UCSD-AML1 (cell line): Measurements from ENCODE around the gene NLRP1.

Experiments used
- DNase-seq: peaks from one replicate; lab custom pipeline; 2025; ENCODE audit not compliant: unreplicated experiment; lab: John Stamatoyannopoulos, UW

NLRP1 gene

DNA sequence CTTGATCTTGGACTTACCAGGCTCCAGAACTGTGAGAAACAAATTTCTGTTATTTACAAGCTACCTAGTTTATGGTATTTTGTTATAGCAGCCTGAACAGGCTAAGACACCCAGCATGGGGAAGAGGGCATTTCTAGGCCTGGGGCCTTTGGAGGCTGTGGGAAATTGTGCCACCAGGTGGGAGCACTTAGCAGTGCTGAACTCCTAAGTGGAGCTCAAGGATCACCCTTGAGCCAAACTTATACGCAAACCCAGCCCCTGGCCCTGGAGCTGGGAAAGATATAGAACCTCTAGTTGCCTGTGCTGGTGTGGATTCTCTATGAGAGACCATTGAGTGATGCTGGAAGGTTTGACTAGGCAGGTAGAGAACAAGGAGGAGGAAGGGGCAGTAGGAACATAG is 61.8 kb downstream of the NLRP1 start:
- DNase-seq: no peak

DNA sequence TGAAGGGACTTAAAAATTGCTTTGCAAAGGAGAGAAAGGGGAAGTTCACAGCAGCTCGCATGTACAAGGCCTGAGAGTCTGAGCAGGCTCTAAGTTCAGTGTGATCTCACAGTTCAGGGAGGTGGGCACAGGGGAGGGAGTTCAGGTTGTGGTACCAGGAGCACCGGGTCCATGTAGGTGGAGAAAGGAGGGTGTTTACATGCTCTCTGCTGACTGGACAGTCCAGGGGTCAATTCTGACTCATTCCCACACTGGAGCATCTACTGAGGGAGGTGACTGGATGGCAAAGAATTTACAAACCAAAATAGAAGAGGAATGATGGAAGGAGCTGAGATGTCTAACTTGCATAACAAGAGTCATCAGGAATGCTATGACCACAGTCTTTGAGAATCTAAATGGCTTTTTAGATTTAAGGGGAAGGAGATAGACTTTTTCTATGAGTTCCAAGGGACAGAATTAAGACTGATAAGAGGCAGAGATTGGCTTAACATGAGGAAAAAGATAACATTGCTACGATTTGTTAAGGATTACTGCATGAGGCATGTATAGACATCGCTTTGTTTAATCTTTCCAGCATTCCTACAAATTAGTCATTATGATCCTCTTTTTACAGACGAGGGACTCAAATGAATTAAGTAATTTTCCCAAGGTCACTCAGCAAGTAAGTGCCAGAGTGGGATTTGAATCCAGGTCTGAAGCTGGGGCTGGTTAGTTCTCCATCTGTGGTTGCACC is 68.1 kb downstream of the NLRP1 start:
- no peak for DNase-seq

DNA sequence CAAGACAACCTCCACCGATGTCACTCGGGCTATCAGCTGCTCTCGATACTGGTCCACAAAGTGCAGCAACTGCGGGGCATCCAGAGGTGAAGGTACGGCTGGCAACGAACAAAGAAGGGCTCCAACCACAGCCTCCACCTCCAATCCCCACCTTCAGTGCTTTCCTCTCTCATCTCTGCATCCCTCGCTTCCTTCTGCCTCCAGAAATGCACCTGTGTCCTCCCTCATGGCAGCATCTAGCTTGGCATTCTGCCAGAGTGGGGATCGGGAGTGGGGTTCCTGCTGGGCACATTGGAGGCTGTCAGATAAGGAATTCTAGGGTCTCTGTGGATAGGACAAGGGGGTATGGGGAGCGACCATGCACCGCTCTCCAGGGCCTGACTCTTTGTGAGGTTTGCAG is 69.3 kb downstream of the NLRP1 start:
- no peak for DNase-seq

DNA sequence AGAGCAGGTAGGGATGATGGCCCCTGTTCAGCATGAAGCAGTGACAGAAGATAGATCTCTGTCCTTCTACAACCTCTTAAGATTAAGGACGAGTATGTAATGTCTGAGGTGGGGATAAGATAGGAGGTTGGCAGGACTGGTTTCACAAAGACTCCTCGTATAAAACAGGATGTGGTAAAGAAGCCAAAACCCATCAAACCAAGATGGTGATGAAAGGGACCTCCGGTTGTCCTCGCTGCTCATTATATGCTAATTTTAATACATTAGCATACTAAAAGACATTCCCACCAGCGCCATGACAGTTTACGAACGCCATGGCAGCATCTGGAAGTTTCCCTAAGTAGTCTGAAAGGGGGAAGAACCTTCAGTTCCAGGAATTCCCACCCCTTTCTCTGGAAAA is 70.7 kb downstream of the NLRP1 start:
- no peak for DNase-seq

DNA sequence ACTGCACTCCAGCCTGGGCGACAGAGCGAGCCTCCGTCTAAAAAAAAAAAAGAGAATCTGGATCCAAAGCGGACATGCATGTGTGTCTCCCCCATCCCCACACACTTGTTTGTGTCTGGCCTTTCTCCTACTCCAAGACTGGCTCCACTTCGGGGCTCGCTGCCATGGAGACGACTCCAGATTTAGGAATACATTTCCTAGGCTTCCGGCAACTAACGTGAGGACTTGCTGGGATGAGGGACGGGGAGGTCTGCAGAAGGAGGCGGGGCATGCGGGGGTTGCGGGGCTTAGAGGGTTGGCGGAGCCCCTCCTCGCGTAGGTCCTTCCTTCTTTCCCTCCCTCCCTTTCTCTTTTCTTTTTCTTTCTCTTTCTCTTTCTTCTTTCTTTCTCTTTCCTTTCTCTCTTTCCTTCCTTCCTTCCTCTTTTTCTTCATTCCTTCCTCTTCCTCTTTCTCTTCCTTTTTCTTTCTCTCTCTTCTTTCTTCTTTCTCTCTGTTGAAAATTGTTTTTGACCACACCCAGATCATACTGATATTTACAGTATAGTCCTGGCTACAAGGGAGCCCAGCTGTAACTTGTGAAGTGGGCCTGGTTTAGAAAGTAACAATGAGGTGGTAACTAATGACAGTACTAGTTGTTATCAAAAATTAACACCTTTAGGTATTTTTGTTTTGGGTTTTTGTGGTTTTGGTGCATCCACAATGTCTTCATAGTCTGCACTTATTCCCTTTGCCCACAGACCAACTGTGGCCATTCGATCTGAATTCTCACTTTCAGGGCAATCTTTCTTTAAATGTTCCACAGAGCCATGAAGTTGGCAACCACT is 72.7 kb downstream of the NLRP1 start:
- DNase-seq: no peak

DNA sequence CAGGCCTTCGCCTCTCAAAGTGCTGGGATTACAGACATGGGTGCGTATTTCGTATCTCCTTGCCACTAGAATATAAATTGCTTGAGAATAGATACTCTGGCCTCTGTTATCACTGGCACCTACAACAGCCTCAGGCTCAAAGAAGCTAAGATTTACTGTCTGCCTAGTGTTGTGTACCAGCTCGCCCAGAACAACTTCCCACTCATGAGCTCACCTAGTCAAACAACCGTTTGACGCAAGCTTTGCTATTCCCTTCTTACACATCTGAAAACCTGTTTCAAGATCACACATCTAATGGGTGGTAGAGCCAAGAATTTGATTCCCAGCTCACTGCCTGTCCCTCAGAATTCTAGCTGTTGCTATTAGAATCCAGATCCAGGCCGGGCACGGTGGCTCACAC is 73.5 kb downstream of the NLRP1 start:
- DNase-seq: no peak

DNA sequence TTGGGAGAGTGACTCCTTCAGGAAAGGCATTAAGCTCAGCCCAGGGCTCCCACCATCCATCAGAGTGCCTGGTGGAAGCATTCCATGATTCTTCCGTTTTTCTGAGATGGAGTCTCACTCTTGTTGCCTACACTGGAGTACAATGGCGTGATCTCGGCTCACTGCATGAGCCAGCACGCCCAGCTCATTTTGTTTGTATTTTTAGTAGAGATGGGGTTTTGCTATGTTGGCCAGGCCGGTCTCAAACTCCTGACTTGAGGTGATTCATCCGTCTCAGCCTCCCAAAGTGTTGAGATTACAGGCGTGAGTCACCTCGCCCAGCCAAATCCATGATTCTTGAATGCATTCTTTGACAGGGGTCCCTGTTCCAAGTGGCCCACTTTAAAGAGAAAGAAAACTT is 74.8 kb downstream of the NLRP1 start:
- no peak for DNase-seq

DNA sequence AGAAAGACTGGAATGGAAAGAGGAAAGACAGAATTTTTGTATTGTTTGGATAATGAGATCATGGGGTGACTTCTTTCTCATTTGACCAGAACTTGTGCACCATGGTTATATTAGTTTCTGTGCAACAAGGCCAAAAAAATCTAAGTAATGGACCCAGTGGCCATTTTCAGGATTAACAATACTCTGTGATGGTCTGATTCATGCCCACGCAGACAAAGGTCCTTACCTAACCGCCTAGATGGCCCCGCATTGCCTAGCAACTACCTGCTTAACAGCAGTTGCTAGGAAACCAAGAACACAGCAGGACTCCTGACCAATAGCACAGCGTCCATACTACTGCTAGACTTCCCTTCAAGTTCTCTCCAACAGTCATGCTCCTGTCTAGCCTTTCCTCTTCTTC is 75.5 kb downstream of the NLRP1 start:
- no peak for DNase-seq

DNA sequence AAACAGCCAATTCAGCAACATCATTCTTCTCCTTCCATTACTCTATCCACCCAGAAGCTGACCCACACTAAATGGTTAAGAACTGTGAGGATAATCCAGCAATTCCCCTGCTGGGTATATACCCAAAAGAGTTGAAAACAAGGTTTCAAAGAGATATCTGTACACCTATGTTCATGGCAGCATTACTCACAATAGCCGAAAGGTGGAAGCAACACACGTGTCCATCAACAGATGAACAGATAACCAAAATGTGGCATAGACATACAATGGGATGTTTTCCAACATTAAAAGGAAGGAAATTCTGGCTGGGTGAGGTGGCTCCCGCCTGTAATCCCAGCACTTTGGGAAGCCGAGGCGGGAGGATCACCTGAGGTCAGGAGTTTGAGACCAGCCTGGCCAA is 78.0 kb downstream of the NLRP1 start:
- DNase-seq: no peak

DNA sequence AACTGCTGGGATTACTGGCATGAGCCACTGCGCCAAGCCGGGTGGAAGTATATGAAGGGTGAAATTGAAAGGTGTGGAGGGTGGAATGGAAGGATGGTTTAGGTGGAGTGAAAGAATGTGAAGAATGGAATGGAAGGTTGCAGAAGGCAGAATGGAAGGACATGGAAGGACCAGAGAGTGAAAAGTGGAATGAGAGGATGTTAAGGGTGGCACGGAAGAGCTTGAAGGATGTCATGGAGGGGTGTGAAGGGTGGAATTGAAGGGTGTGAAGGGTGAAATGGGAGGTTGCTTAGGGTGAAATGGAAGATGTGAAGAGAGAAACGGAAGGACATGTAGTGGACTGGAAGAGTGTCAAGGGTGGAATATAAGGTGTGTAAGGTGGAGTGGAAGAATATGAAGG is 81.8 kb downstream of the NLRP1 start:
- DNase-seq: no peak

DNA sequence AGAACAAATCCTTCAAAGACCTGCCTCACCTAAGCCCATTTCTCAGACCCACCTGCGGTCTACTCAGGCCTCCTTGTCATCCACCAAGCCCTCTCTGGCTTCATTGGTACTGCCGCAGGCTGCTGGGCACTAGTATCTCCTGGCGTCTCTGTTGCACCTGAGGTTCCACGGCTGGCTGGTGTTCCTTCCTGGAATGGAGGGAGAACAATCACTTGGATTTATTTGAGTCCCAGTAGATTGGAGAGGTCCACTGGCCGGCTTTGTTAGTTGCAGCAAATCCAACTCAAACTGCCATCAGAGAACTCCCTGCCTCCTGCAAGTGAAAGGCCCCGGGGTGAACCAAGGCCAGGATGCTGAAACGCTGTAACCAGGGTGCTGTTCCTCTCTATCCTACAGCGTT is 82.6 kb downstream of the NLRP1 start:
- no peak for DNase-seq

DNA sequence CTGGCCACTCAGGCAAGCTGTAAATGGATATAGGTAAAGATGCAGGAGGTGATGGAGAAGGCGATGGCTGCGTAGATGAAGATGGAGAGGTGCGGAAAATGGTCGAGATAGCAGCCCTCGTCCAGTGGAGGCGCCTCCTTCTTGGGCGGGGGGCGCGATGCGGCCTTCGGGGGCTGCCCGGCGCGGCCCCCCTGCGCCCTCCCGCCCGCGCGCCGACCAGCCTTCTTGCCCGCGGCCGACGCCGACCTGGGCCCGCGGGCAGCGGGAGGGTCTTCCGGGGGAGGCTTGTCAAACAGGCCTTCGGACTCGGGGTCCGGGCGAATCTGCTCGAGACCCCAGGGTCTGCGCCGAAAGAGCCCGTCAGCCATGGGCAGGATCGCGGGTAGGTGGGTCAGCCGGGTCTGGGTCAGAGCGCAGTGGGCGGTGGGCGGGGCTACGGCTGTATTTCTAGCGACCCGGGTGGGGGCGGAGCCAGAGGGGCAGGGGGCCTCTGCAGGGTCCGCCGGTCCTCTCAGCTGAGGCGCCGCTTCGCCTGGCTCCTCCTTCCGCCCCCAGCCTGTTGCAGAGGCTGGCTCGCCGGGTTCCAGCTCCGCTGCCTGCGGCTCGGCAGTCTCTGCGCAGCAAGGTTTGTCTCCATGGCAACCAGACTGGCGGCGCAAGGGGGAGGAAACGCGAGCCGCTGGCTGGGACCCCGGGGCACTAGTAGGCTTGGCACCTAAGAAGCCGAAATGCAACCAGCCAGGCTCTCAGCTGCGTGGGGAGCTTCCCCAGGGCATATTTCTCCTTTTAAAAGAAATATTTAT is 83.5 kb downstream of the NLRP1 start:
- no peak for DNase-seq

DNA sequence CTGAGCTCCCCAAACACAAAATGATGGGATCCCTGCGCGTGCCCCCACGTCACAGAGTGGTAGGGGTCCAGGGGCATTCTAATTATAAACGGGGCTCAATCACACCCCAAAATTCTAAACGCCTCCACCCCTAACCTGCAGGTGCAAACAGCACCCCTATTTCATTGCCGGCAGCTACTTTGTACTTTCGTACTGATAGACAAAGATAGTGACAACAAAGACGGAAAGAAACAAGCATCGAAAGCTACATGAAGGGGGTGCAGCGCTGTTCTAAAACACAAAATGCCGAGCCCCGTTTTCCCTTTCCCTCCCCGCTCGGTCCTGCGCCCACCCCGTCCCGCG is 84.1 kb downstream of the NLRP1 start:
- no peak for DNase-seq

DNA sequence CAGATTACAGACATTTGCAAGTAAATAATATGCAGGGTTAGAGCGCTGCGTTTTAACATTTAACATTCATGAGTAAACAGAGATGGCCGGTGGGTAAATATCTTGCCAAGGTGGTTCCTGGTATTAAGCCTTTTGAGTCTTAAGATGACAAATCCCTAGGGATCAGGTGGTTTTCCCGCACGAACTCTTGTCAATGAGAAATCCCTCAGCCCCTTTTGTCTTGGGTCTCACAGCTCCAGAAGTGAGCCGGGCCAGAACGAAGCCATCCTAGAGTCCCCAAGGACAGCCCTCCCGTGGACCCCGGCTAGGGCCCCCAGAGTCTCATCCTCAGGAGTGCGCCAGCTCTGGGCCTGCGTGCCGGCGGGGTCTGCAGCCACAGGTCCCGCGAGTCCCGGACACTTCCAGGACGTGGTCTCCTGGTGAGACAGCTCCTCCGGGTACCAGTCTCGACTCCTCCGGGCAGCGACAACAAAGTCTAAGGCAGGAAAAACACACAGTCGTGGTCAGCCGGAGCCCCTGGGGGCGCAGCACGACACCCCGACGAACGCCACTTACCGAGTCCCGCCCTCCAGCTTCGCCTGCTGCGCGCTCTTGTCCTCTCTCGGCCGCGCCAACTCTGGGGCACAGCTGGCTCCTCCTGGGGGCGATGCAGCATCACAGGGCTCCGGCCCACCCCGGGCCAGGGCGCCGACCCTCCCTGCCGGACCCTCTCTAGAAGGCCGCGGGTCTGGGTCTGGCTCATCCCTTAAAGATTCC is 84.7 kb downstream of the NLRP1 start:
- DNase-seq: no peak

DNA sequence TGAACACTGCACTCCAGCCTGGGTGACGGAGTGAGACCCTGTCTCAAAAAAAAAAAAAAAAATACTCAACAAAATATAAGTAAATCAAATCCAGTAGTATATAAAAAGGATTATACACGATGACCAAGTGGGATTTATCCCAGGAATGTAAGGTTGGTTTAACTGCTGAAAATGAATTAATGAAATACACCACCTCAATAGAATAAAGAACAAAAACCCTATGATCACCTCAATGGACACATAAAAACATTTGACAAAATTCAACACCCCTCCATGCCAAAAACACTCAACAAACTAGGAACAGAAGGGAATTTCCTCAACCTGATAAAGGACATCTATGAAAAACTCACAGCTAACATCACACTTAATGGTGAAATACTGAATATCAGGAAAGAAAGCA is 91.3 kb downstream of the NLRP1 start:
- DNase-seq: no peak

DNA sequence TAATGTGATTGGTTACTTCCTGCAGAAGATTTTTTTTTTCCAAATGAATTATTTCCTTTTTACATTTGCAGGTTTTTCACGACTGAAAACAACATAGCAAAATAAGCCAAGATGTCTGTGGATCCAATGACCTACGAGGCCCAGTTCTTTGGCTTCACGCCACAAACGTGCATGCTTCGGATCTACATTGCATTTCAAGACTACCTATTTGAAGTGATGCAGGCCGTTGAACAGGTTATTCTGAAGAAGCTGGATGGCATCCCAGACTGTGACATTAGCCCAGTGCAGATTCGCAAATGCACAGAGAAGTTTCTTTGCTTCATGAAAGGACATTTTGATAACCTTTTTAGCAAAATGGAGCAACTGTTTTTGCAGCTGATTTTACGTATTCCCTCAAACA is 95.6 kb downstream of the NLRP1 start:
- no peak for DNase-seq

DNA sequence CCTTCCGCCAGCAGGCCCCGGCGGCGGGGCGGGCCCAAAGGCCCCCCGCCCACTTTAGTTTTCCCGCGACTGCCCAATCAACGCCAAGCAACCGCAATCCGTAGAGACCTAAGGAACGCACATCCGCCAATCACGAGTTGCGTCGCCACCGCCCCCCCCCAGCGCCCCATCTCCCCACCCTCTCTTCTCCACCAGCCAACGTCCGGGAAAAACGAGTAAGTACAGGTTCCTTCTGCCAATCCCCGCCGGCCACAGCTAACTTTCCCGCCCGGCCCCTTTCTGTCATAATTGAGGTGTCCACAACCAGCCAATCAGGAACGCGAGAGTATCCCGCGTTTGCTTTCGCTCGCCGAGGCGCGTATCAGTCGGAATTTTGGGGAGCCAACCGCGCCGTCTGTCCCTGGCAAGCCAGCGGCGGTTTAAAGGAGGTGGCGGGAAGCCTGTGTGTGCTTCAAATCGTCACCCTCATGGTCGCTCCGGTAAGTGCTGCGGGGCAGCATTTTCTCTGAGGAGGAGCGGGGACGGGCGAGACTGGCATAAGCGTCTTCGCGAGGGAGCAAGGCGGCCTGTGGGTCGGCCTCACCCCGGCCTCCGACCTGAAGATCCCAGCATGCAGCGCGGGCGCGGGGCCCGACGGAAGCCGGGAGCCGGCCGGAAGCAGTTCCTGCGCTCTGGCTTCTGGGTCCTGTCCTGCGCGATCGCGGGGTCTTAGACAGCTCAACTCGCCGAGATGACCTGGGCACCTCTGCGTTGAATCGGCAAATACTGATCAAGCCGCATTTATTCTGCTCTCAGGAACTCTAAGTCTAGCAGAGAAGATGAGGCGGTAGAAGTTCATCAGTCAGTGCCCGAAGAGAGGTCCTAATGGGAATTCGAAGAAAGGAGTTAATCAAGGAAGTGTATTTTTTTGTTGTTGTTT is 97.8 kb downstream of the NLRP1 start, which contains the start of gene MIS12:
Gene MIS12, plus strand, starts transcription at position 361 of the 919 bp plus-strand sequence. CDS start 2,297 bp downstream, outside the sequence.
- DNase-seq: peak; percentile 99

DNA sequence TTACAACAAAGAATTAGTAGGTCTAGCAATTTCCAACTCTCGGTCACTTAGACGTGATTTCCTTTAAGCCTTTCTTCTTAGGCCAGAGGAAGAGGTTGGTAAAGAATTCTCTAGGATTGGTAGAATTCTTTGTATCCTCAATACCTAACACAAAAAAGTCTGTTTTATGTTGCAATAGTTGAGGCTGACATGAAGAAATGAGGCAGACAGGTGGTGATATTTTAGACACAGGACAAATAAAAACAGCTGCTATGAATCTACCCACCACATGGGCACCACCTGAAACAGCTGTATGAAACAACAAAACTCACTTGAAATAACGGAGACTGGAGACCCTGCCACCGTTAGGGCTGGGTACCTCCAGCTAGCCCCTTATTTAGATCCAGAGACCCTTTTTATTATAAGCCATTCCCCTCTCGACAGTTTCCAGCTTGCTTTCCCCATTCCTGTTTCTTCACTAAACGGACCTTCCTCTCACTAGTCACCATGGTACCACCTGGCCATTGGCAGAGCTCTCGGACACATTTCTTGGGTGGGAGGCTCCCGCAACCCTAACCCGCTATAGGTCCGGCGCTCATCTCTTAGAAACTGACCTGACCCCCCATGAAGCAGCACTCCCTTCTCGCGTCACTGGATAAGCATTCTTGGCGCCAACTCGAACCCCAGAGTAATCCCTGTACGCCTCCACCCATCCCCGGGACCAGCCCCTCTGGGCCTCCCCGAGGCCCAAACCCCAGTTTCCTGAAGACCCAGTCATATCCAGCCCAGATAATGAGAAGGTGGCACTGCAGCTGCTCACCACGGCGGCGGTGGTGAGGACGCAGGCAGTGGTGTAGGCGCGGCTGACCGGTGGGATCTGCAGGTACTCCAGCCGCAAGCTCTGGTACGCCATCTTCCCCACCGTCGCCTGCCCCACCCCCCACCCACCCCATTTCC is 98.8 kb downstream of the NLRP1 start, which contains the start of gene DERL2:
Gene DERL2, minus strand, starts transcription at position 909 of the 936 bp plus-strand sequence. Its CDS starts 17 bp downstream, at position 892.
- no peak for DNase-seq

DNA sequence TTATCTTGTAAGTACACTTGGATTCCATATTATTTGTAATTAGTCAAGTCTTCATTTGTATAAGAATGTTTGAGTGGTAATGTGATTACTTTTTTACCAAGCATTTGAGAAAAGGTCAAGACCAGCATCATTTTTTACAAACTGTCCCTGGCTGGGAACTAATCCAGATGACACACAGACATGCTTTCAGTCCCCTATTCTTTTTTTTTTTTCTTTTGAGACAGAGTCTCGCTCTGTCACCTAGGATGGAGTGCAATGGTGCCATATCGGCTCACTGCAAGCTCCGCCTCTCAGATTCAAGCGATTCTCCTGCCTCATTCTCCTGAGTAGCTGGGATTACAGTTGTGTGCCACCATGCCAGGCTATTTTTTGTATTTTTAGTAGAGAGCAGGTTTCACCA is 102.9 kb downstream of the NLRP1 start:
- no peak for DNase-seq
